Effector memory CD4-positive, alpha-beta T cell (primary cell): Measurements from ENCODE around the gene NFKB2.

ENCODE experiments used
- DNase-seq, 3 donors: peaks; one replicate each; pipeline ENCODE4 v3.0.0-alpha.2; 2020
- H3K27ac ChIP-seq: 2 replicates; pipeline ENCODE4 v1.7.0; 2013; ENCODE audit warnings: mild to moderate bottlenecking, low read length, moderate library complexity; ENCODE audit not compliant: insufficient read depth, poor library complexity, severe bottlenecking
- H3K27me3 ChIP-seq: replicated peaks from 2 replicates; pipeline ENCODE4 v1.7.0; 2013; ENCODE audit warnings: mild to moderate bottlenecking, low read length; ENCODE audit not compliant: insufficient read depth, control insufficient read depth, poor library complexity, severe bottlenecking
- H3K36me3 ChIP-seq: 2 replicates; pipeline ENCODE4 v1.7.0; 2013; ENCODE audit warnings: mild to moderate bottlenecking, low read length, moderate library complexity; ENCODE audit not compliant: control insufficient read depth, insufficient read depth
- H3K4me1 ChIP-seq: 2 replicates; pipeline ENCODE4 v1.7.0; 2013; ENCODE audit warnings: low read length, mild to moderate bottlenecking; ENCODE audit not compliant: control insufficient read depth, insufficient read depth, poor library complexity, severe bottlenecking
- H3K4me3 ChIP-seq: 2 replicates; pipeline ENCODE4 v1.7.0; 2013; ENCODE audit warnings: low read length, low read depth, mild to moderate bottlenecking; ENCODE audit not compliant: insufficient read depth, poor library complexity, severe bottlenecking
- H3K9me3 ChIP-seq: 2 replicates; pipeline ENCODE4 v1.7.0; 2013; ENCODE audit warnings: mild to moderate bottlenecking, low read length, moderate library complexity; ENCODE audit not compliant: control insufficient read depth
- total RNA-seq, 3 donors: gene quantifications; one replicate each; lab custom pipeline; 2026; lab: John Stamatoyannopoulos, UW

The NFKB2 gene
- 379 to 514 (median 404) reads per million in 3 donors for total RNA-seq

DNA sequence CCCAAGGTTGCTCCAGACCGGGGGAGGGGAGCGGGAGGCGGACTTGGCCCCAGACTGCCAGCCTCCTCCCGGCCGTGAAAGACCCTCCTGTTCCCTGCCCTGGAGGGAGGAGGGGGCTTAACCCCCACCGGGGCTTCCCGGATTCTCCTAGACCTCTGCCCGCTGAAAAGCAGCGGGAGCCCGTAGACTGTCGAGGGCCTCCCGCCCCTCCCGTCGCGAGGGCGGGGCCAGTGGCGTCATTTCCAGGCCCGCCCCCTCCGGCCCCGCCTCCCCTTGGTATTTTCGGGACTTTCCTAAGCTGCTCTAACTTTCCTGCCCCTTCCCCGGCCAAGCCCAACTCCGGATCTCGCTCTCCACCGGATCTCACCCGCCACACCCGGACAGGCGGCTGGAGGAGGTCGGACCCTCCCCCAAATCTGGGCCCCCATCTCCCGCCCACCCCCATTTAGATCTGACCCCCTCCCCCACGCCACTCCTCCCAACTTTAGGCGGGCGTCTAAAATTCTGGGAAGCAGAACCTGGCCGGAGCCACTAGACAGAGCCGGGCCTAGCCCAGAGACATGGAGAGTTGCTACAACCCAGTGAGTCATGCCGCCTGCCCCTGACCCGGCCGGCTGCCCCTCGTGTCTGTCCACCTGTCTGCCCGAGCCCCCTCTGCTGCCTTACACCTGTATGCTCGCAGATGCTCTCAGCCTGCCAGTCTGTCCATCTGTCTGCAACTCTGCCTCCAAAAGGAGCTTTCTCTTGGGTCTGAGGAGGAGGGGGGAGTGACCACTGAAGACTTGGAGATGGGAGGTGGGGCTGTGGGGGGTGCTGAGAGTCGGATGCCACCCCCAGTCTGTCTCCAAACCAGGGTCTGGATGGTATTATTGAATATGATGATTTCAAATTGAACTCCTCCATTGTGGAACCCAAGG lies at the start of gene NFKB2:
Gene NFKB2, plus strand, starts transcription at position 306 of the 917 bp plus-strand sequence. Its CDS starts 255 bp downstream, at position 561.
- Histone ChIP-seq H3K9me3 (no peaks in the 10 kb centered on the region), H3K4me1 (peaks cover 32% of the 10 kb centered on the region), H3K36me3 (peaks cover 28% of the 10 kb centered on the region), H3K27ac (peak within 1 kb of the TSS; percentile 100), H3K27me3 (no peaks in the 10 kb centered on the region), H3K4me3 (peak within 1 kb of the TSS; percentile 84)
- DNase-seq, result peak; percentile 90 to 91 (median 90)

DNA sequence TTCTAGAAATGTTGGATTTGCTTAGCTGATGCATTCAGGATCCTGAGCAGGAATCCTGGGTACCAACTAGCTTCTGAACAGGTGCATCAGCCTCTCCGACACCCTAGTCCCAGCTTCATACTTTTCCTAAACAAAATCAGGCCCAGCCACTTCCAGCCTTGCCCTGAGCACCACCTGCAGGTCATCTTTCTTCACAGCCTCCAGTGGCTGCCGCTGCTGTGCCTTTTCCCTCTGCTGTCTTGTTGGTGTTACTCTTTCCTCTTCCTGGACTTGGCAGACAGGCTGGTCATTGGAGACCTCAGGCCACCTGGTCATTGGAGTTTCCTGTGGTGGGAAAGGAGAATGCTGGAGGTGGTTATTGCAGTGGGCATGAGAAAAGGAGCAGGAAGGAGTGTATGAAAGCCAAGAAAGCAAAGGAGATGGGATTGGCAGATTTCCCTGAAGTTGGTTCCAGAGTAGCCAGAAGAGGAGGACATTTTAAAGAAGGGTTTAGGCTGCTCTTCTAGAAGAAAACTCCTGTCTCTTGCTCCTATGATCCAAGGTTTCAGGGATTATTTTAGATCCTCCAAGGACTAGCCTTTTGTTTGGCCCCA lies 48.2 kb upstream of the NFKB2 start:
- Histone ChIP-seq H3K36me3 (peaks cover 33% of the 10 kb centered on the region), H3K27me3 (no peaks in the 10 kb centered on the region)
- DNase-seq, result no peak

DNA sequence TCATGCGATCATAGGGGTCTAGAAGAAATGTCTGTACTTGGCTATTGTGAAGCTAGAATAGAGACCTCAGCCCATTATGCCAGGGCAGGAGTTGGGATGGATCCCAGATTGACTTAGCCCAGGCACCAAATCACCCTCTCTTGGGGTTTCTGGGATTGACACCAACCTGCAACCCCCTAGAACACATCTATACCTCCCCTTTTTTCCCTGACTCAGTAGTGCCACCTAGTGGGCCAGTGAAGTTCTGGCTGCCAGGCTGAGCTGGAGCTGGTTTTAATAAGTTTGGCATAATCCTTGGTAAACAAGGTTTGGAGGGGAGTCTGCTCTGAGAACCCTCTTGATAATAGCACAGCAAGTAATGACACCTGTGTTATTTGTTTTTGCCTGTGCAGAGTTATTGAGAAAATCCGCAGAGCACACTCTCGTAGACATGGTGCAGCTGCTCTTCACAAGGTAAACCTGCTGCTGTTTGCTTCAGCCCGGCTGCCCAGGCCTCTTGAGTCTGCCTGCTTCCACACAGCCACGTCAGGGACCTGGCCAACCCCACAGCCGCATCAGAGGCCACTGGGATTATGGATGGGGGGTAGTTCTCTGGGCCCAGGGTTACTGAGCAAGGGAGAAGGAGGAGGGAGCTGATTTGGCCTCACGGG lies 43.3 kb upstream of the NFKB2 start:
- Histone ChIP-seq H3K27me3 (no peaks in the 10 kb centered on the region), H3K9me3 (no peaks in the 10 kb centered on the region), H3K4me3 (no peak overlapping the region), H3K36me3 (peaks cover 51% of the 10 kb centered on the region), H3K27ac (no peak overlapping the region), H3K4me1 (no peaks in the 10 kb centered on the region)
- DNase-seq, result peak; percentile 37 to 58 (median 44)

More for the DNA sequence above, 48.2 kb upstream of the NFKB2 start:
- H3K27ac ChIP-seq, result no peak overlapping the region
- no peaks in the 10 kb centered on the region for H3K4me1 ChIP-seq
- H3K4me3 ChIP-seq, result no peak overlapping the region
- no peaks in the 10 kb centered on the region for H3K9me3 ChIP-seq

DNA sequence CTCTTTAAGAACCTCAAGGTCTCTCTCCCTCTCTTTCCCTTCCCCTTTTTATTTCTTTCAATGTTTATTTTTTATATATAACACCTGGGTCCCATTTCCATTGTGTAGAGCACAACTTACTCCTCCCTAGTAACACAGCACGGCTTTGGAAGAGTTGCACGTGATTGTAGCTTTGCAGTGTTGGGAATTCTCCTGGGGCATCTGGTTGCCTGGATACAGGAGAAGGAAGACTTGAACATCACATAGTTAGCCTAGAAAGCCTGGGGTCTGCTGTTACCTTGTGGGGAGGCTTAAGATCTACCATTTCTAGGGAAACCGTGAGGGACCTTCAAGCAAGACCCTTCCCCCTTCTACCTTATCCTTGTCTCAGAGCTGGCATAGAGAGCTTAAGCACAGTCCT lies 41.1 kb upstream of the NFKB2 start:
- H3K4me3 ChIP-seq, result no peak overlapping the region
- H3K27me3 ChIP-seq, result no peaks in the 10 kb centered on the region
- H3K36me3 ChIP-seq, result peaks cover 61% of the 10 kb centered on the region
- H3K9me3 ChIP-seq, result no peaks in the 10 kb centered on the region
- H3K4me1 ChIP-seq, result no peaks in the 10 kb centered on the region
- no peak for DNase-seq
- no peak overlapping the region for H3K27ac ChIP-seq

DNA sequence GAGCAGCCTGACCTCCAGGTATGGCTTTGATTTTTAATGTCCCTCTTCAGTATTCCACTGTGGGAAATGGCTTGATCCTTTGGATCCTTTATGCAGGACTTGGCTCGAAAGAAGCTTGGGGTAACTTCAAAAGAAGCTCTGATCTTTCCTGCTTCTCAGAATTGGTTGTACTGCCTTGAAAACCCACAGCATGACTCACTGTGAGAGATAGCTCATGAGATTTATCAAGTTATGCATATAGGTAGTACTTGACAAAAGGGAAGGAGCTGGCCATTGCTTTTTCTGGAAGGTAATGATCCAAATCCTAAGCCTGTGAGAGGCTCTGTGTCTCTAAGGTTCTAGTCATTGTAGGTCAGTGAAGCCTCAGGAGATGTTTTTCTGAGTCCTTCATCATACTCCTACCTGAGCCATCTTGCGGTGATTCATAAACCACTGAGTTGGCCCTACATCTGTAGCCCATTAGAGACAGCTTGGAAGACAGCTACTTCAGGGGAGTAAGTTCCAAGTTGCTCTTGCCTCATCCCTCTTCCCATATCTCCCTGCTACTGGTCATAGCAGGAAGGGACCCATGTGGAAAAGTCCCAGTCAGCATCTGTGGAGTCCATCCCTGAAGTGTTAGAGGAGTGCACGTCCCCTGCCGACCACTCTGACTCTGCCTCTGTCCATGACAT lies 36.7 kb upstream of the NFKB2 start:
- Histone ChIP-seq H3K4me3 (no peak overlapping the region), H3K4me1 (no peaks in the 10 kb centered on the region), H3K36me3 (peaks cover 79% of the 10 kb centered on the region), H3K27ac (no peak overlapping the region), H3K27me3 (no peaks in the 10 kb centered on the region), H3K9me3 (no peaks in the 10 kb centered on the region)
- no peak for DNase-seq

DNA sequence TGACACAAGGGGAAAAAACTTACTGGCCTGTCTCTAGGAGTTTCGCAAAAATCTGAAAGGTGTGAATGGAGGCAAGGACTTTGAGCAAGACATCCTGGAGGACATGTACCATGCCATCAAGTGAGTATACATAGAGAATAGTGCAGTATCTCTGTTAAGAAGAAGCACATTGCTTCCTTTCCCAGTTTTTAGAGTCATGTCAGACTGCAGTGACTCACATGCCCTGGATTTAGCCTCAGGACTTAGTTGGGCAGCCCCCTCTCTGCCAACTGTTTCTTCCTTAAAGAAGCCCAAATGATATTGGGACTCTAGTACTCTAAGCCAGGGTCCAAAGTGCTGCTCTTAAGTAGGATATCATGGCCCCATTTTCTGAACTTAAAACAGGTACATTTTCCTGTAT lies 28.1 kb upstream of the NFKB2 start:
- no peak for DNase-seq
- Histone ChIP-seq H3K27ac (no peak overlapping the region), H3K4me3 (no peak overlapping the region), H3K4me1 (no peaks in the 10 kb centered on the region), H3K27me3 (no peaks in the 10 kb centered on the region), H3K36me3 (peaks cover 83% of the 10 kb centered on the region), H3K9me3 (no peaks in the 10 kb centered on the region)

DNA sequence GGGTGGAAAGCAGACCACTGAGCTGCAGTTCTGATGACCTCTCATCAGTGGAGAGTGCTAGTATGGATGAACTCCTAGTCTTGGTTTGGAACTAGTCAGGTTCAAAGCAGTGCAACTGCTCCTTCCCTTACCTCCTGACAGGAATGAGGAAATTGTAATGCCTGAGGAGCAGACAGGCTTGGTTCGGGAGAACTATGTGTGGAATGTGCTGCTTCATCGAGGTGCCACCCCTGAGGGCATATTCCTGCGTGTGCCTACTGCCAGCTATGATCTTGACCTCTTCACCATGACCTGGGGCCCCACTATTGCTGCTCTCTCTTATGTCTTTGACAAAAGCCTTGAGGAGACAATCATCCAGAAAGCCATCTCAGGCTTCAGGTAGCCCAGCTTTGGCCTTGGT lies 27.4 kb upstream of the NFKB2 start:
- no peak for DNase-seq
- no peaks in the 10 kb centered on the region for H3K27me3 ChIP-seq
- no peaks in the 10 kb centered on the region for H3K9me3 ChIP-seq
- peaks cover 83% of the 10 kb centered on the region for H3K36me3 ChIP-seq
- no peaks in the 10 kb centered on the region for H3K4me1 ChIP-seq
- H3K27ac ChIP-seq, result no peak overlapping the region
- no peak overlapping the region for H3K4me3 ChIP-seq

DNA sequence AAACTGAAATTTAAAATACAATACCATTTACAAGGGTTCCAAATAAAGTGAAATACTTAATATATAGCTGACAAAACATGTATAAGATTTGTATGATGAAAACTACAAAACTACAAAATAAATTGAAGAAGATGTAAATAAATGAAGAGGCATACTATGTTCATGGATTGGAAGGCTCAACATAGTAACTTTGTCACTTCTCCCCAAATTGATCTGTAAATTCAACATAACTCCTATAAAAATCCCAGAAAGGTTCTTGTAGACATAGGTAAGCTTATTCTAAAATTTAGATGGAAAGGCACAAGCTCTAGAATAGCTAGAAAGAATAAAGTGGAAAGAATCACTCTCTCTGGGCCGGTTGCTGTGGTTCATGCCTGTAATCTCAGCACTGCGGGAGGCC lies 24.2 kb upstream of the NFKB2 start:
- H3K36me3 ChIP-seq, result peaks cover 81% of the 10 kb centered on the region

DNA sequence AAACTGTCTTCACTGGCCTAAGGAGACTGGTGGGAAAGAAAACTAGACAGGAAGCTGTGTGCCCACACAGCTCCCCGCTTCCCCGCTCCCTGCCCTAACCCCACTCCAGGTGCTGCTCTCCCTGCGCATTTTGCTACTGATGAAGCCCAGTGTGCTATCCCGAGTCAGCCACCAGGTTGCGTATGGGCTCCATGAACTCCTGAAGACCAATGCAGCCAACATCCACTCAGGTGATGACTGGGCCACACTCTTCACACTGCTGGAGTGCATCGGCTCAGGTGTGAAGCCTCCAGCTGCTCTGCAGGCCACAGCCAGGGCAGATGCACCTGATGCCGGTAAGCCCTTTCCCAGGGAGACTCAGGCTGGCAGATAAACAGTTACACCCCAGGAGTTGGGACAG lies 20.3 kb upstream of the NFKB2 start:
- Histone ChIP-seq H3K4me1 (no peaks in the 10 kb centered on the region), H3K4me3 (no peak overlapping the region), H3K27me3 (no peaks in the 10 kb centered on the region), H3K9me3 (no peaks in the 10 kb centered on the region), H3K36me3 (peaks cover 67% of the 10 kb centered on the region), H3K27ac (no peak overlapping the region)
- no peak for DNase-seq

More for the DNA sequence above, 24.2 kb upstream of the NFKB2 start:
- no peaks in the 10 kb centered on the region for H3K4me1 ChIP-seq
- DNase-seq, result no peak
- H3K4me3 ChIP-seq, result no peak overlapping the region
- H3K27ac ChIP-seq, result no peak overlapping the region
- no peaks in the 10 kb centered on the region for H3K27me3 ChIP-seq
- no peaks in the 10 kb centered on the region for H3K9me3 ChIP-seq
